ENCODE data around the gene SENP1.

GRCh38 chr12:48050174-48050573, 55.7 kb downstream of the SENP1 start:
- no peak for TF ChIP-seq CTCF (IDR thresholded peaks at IDR 0.05)
- TF ChIP-seq EP300 (IDR thresholded peaks at IDR 0.05) = no peak

All from sigmoid colon (tissue), 4 donors.